T-cell (primary cell): ENCODE measurements around the gene PP2D1. TPM values are rescaled to one million over a fixed set of nuclear protein-coding genes. Genes with fewer than 3 reads are reported as not detected.
"Not testable (repeated sequence)": the region's sequence is repeated elsewhere in the genome, so short reads cannot be mapped to it uniquely, and the experiment has no call there.

Experiments used
- ATAC-seq, 4 experiments: fragments of 200-7000 bp in 3 of 4; fragments of 150-1000 bp in 1 of 4; cut with Tn5 transposase; replicated peaks in 1 of 4; 1 replicate in 3 of 4; 2 replicates in 1 of 4; pipeline ENCODE4 v1.10.0; 2021; ENCODE audit warnings: moderate library complexity in 3 of 4, mild to moderate bottlenecking in 2 of 4, moderate number of reproducible peaks in 1 of 4
- CTCF ChIA-PET, 2 donors: fragments of 300-600 bp; sonication (Branson Sonifier 250); formaldehyde crosslinking; loops; one replicate each; lab custom pipeline; 2022; ENCODE audit warnings: antibody characterized with exemption in 2 of 2; lab: Charles Lee
- POLR2A ChIA-PET, 2 donors: fragments of 300-600 bp; sonication (Branson Sonifier 250); formaldehyde crosslinking; loops; one replicate each; lab custom pipeline; 2022; ENCODE audit warnings: antibody characterized with exemption in 2 of 2; lab: Charles Lee
- DNase-seq, 35 experiments: peaks; one replicate each; pipeline versions ENCODE4 v3.0.0 to v3.0.0-alpha.2; 2013 to 2023
- H3K27ac ChIP-seq: one replicate; pipeline ENCODE4 v1.5.1; 2013; ENCODE audit warnings: low read length
- H3K27me3 ChIP-seq, 2 experiments: replicated peaks in 1 of 2; 1 replicate in 1 of 2; 2 replicates in 1 of 2; pipeline versions ENCODE4 v1.6.1 to v1.7.0; 2013; ENCODE audit warnings: low read length in 1 of 2, mixed read lengths in 1 of 2; ENCODE audit not compliant: control insufficient read depth in 2 of 2, insufficient read depth in 2 of 2; ENCODE audit errors: extremely low read depth in 1 of 2
- H3K36me3 ChIP-seq, 2 donors: 1 replicate in 1 of 2; 2 replicates in 1 of 2; pipeline versions ENCODE4 v1.6.1 to v1.7.0; 2013; ENCODE audit warnings: low read length in 1 of 2; ENCODE audit not compliant: control insufficient read depth in 2 of 2, insufficient read depth in 1 of 2; ENCODE audit errors: extremely low read depth in 1 of 2
- H3K4me1 ChIP-seq, 2 experiments: 1 replicate in 1 of 2; 2 replicates in 1 of 2; pipeline versions ENCODE4 v1.6.1 to v1.7.0; 2013; ENCODE audit warnings: low read length in 2 of 2, mixed read lengths in 1 of 2; ENCODE audit not compliant: insufficient read depth in 2 of 2, control insufficient read depth in 1 of 2; ENCODE audit errors: extremely low read depth in 1 of 2
- H3K4me3 ChIP-seq, 2 donors: 1 replicate in 1 of 2; 2 replicates in 1 of 2; pipeline versions ENCODE4 v1.5.1 to v1.7.0; 2013; ENCODE audit warnings: mild to moderate bottlenecking in 2 of 2, low read length in 1 of 2, moderate library complexity in 1 of 2; ENCODE audit not compliant: control insufficient read depth in 1 of 2; ENCODE audit errors: extremely low read depth in 1 of 2
- H3K9me3 ChIP-seq: 2 replicates; pipeline ENCODE4 v1.7.0; 2013
- H3K27ac Mint-ChIP-seq, 2 donors: one replicate each; pipeline ENCODE4 v1.8.0; 2020 to 2021; ENCODE audit warnings: mild to moderate bottlenecking in 2 of 2, mixed read lengths in 2 of 2
- H3K27me3 Mint-ChIP-seq, 2 donors: one replicate each; pipeline ENCODE4 v1.8.0; 2021 to 2022; ENCODE audit warnings: mixed read lengths in 2 of 2
- H3K36me3 Mint-ChIP-seq: one replicate; pipeline ENCODE4 v1.8.0; 2021; ENCODE audit warnings: mixed read lengths
- H3K4me1 Mint-ChIP-seq, 3 donors: one replicate each; pipeline ENCODE4 v1.8.0; 2020 to 2022; ENCODE audit warnings: mixed read lengths in 3 of 3, mild to moderate bottlenecking in 1 of 3
- H3K4me3 Mint-ChIP-seq, 3 donors: one replicate each; pipeline ENCODE4 v1.8.0; 2020 to 2022; ENCODE audit warnings: mild to moderate bottlenecking in 3 of 3, mixed read lengths in 3 of 3, moderate library complexity in 3 of 3
- H3K9me3 Mint-ChIP-seq, 3 donors: one replicate each; pipeline ENCODE4 v1.8.0; 2020 to 2022; ENCODE audit warnings: mixed read lengths in 3 of 3
- WGBS: methylation state at CpG from one replicate; pipeline ENCODE4 v1.1.5; 2013; ENCODE audit warnings: missing lambda C conversion rate; ENCODE audit not compliant: insufficient coverage; 5-methylcytosine and 5-hydroxymethylcytosine counted together
- total RNA-seq, 35 experiments: library from RNA in 6 of 35; stranded (reverse) in 6 of 35; fragments of 120-200 nt in 1 of 35; gene quantifications; one replicate each; pipeline versions ENCODE4 v1.2.1 to v1.2.4 and lab custom pipeline; 2013 to 2026

PP2D1 gene
- total RNA-seq, 5 donors from 2014 or later (not counting 1 experiment from before 2014, with no cell fraction given) = not detected

- DNase-seq (no peak), ATAC-seq (no peak)
- Mint-ChIP-seq H3K4me3 (peak overlapping the region in 2 of 3 donors; percentile 39 to 42), H3K4me1 (peaks cover 80 to 99% (median 90%) of the 10 kb centered on the region in 3 donors), H3K27me3 (no peaks in the 10 kb centered on the region), H3K27ac (peak overlapping the region in 1 of 2 donors; percentile 66), H3K9me3 (no peaks in the 10 kb centered on the region), H3K36me3 (peaks cover 11% of the 10 kb centered on the region)
- 67% methylated on average over 7 of the region's 9 CpGs for WGBS
- H3K4me1 ChIP-seq = peaks cover 0 to 73% of the 10 kb centered on the region in 2 experiments
- H3K27me3 ChIP-seq = no peaks in the 10 kb centered on the region
- H3K4me3 ChIP-seq = no peak overlapping the region
- no peak overlapping the region for H3K27ac ChIP-seq
- CTCF ChIA-PET = no interaction called here
- H3K9me3 ChIP-seq = no peaks in the 10 kb centered on the region
- peaks cover 0 to 10% of the 10 kb centered on the region in 2 donors for H3K36me3 ChIP-seq
- POLR2A ChIA-PET = no interaction called here
Measured at GRCh38 chr3:20047976-20048883, 36.2 kb upstream of the PP2D1 start.

GRCh38 chr3:20047341-20047779 is 35.3 kb upstream of the PP2D1 start:
- POLR2A ChIA-PET = interaction anchor here in 1 of 2 donors (0.6 kb wide), 1 partner anchor 11 kb away, joined by 5 read pairs; no protein-coding TSS in a partner anchor
- DNase-seq = no peak
- Mint-ChIP-seq H3K4me3 (peak overlapping the region in 2 of 3 donors; percentile 37 to 42), H3K4me1 (peaks cover 80 to 98% (median 92%) of the 10 kb centered on the region in 3 donors), H3K27me3 (no peaks in the 10 kb centered on the region), H3K27ac (peak overlapping the region; percentile 5 to 69), H3K9me3 (no peaks in the 10 kb centered on the region), H3K36me3 (peaks cover 11% of the 10 kb centered on the region)
- 100% methylated on average over 1 of the region's 7 CpGs for WGBS
- Histone ChIP-seq H3K4me3 (no peak overlapping the region), H3K4me1 (peaks cover 2 to 73% of the 10 kb centered on the region in 2 experiments), H3K27ac (no peak overlapping the region), H3K9me3 (no peaks in the 10 kb centered on the region), H3K27me3 (no peaks in the 10 kb centered on the region), H3K36me3 (peaks cover 0 to 10% of the 10 kb centered on the region in 2 donors)
- ATAC-seq = no peak
- CTCF ChIA-PET = no interaction called here

- WGBS = no CpG with 5 or more reads among the region's 1 CpG
- Mint-ChIP-seq H3K27ac (no peak overlapping the region), H3K9me3 (no peaks in the 10 kb centered on the region), H3K4me3 (no peak overlapping the region), H3K4me1 (peaks cover 80 to 98% (median 92%) of the 10 kb centered on the region in 3 donors), H3K36me3 (peaks cover 11% of the 10 kb centered on the region), H3K27me3 (no peaks in the 10 kb centered on the region)
- POLR2A ChIA-PET = interaction anchor here in 1 of 2 donors (0.6 kb wide), 1 partner anchor 12 kb away, joined by 7 read pairs; no protein-coding TSS in a partner anchor
- CTCF ChIA-PET = interaction anchor here in 1 of 2 donors (0.6 kb wide), 1 partner anchor 40 kb away, joined by 3 read pairs; no protein-coding TSS in a partner anchor
- Histone ChIP-seq H3K9me3 (no peaks in the 10 kb centered on the region), H3K4me1 (peaks cover 8 to 81% of the 10 kb centered on the region in 2 experiments), H3K4me3 (no peak overlapping the region), H3K36me3 (peaks cover 0 to 10% of the 10 kb centered on the region in 2 donors), H3K27me3 (no peaks in the 10 kb centered on the region), H3K27ac (no peak overlapping the region)
- no peak for DNase-seq
- ATAC-seq = no peak
Measured at GRCh38 chr3:20046556-20046955, 34.5 kb upstream of the PP2D1 start.

GRCh38 chr3:20045141-20045540 is 33.1 kb upstream of the PP2D1 start:
- H3K36me3 ChIP-seq, ATAC-seq, H3K27me3 Mint-ChIP-seq, CTCF ChIA-PET, H3K9me3 ChIP-seq, H3K4me3 Mint-ChIP-seq, H3K4me3 ChIP-seq, H3K36me3 Mint-ChIP-seq, DNase-seq, H3K9me3 Mint-ChIP-seq, H3K27me3 ChIP-seq: not testable (repeated sequence)
- no CpG with 5 or more reads among the region's 3 CpGs for WGBS
- peaks cover 73 to 85% (median 79%) of the 10 kb centered on the region in 3 donors for H3K4me1 Mint-ChIP-seq
- POLR2A ChIA-PET = interaction anchor here in 1 of 2 donors (0.6 kb wide), 1 partner anchor 11 kb away, joined by 5 read pairs; no protein-coding TSS in a partner anchor
- Histone ChIP-seq H3K27ac (peak overlapping the region; percentile 82), H3K4me1 (peaks cover 8 to 76% of the 10 kb centered on the region in 2 experiments)
- peak overlapping the region in 1 of 2 donors; percentile 91 for H3K27ac Mint-ChIP-seq

GRCh38 chr3:20043825-20044224 is 31.8 kb upstream of the PP2D1 start:
- peak overlapping the region; percentile 40 to 46 for H3K4me3 ChIP-seq
- peaks cover 10 to 72% of the 10 kb centered on the region in 2 experiments for H3K4me1 ChIP-seq
- ChIA-PET POLR2A (interaction anchor here in 1 of 2 donors (0.5 to 0.6 kb wide), 2 partner anchors 14 to 17 kb away, joined by 4 to 11 read pairs; no protein-coding TSS in a partner anchor), CTCF (interaction anchor here in 1 of 2 donors (0.9 kb wide), 1 partner anchor 11 kb away, joined by 4 read pairs; no protein-coding TSS in a partner anchor)
- WGBS = 29% methylated on average over 1 of the region's 4 CpGs
- H3K27me3 Mint-ChIP-seq = no peaks in the 10 kb centered on the region
- DNase-seq (peak in 1 of 35 experiments; percentile 50), ATAC-seq (no peak)
- H3K4me1 Mint-ChIP-seq = peaks cover 65 to 74% (median 69%) of the 10 kb centered on the region in 3 donors
- peaks cover 0 to 7% of the 10 kb centered on the region in 2 donors for H3K36me3 ChIP-seq
- H3K9me3 ChIP-seq = no peaks in the 10 kb centered on the region
- peaks cover 3% of the 10 kb centered on the region for H3K36me3 Mint-ChIP-seq
- H3K27ac ChIP-seq = peak overlapping the region; percentile 82
- H3K9me3 Mint-ChIP-seq = no peaks in the 10 kb centered on the region
- H3K27ac Mint-ChIP-seq = peak overlapping the region; percentile 91
- H3K27me3 ChIP-seq = no peaks in the 10 kb centered on the region
- peak overlapping the region; percentile 97 to 100 (median 97) for H3K4me3 Mint-ChIP-seq

GRCh38 chr3:20043396-20043795 is 31.3 kb upstream of the PP2D1 start:
- Mint-ChIP-seq H3K9me3 (no peaks in the 10 kb centered on the region), H3K27ac (peak overlapping the region; percentile 91), H3K36me3 (peaks cover 3% of the 10 kb centered on the region), H3K27me3 (no peaks in the 10 kb centered on the region), H3K4me1 (peaks cover 70 to 74% (median 70%) of the 10 kb centered on the region in 3 donors), H3K4me3 (peak overlapping the region; percentile 97 to 100 (median 97))
- Histone ChIP-seq H3K9me3 (no peaks in the 10 kb centered on the region), H3K4me1 (peaks cover 14 to 73% of the 10 kb centered on the region in 2 experiments), H3K36me3 (peaks cover 0 to 7% of the 10 kb centered on the region in 2 donors), H3K4me3 (peak overlapping the region; percentile 40 to 46), H3K27me3 (no peaks in the 10 kb centered on the region), H3K27ac (peak overlapping the region; percentile 82)
- WGBS = 17% methylated on average over 1 of the region's 4 CpGs
- POLR2A ChIA-PET = interaction anchor here in 1 of 2 donors (0.6 kb wide), 1 partner anchor 17 kb away, joined by 4 read pairs; no protein-coding TSS in a partner anchor
- ATAC-seq (peak in 2 of 4 experiments; percentile 9 to 19), DNase-seq (peak in 34 of 35 experiments; percentile 6 to 74 (median 41))
- CTCF ChIA-PET = interaction anchor here (0.9 to 1.1 kb wide), 2 partner anchors 11 to 79 kb away, joined by 3 to 4 read pairs; no protein-coding TSS in a partner anchor
